ENCODE data around the gene EPHA5.

Gene EPHA5

GRCh38 chr4:65580551-65580950, 89.7 kb downstream of the EPHA5 start:
- Histone ChIP-seq H2AFZ (ENCODE audit: low read depth, low read length) (no peak overlapping the region), H3K9ac (ENCODE audit: low read depth, low read length) (no peak overlapping the region), H3K4me3 (ENCODE audit: low read depth in 1 of 2, low read length in 2 of 2) (no peak overlapping the region), H3K4me2 (ENCODE audit: insufficient read depth, low read length) (no peak overlapping the region), H3K4me1 (ENCODE audit: insufficient read depth, low read length) (0 out of 2 replicates have a peak, but pooled peaks cover 4% of the 10 kb centered on the region), H3K79me2 (ENCODE audit: insufficient read depth, low read length) (no peaks in the 10 kb centered on the region), H3K27me3 (ENCODE audit: insufficient read depth, low read length, poor library complexity) (no peaks in the 10 kb centered on the region), H3K9me3 (ENCODE audit: insufficient read depth, low read length, severe bottlenecking) (no peaks in the 10 kb centered on the region), H4K20me1 (ENCODE audit: insufficient read depth, low read length) (no peaks in the 10 kb centered on the region), H3K36me3 (ENCODE audit: insufficient read depth, low read length) (no peaks in the 10 kb centered on the region), H3K27ac (ENCODE audit: low read length) (no peak overlapping the region)
- DNase-seq: no peak
- no peak for ATAC-seq (ENCODE audit: insufficient read depth, low read depth)
- TF ChIP-seq EZH2 (IDR thresholded peaks at IDR 0.05; ENCODE audit: borderline replicate concordance, low read depth, low read length, severe bottlenecking): no peak
- peak; percentile 46 for TF ChIP-seq CTCF (IDR thresholded peaks at IDR 0.05; ENCODE audit: borderline replicate concordance, extremely low read depth, low read length, poor library complexity, severe bottlenecking)

DNA sequence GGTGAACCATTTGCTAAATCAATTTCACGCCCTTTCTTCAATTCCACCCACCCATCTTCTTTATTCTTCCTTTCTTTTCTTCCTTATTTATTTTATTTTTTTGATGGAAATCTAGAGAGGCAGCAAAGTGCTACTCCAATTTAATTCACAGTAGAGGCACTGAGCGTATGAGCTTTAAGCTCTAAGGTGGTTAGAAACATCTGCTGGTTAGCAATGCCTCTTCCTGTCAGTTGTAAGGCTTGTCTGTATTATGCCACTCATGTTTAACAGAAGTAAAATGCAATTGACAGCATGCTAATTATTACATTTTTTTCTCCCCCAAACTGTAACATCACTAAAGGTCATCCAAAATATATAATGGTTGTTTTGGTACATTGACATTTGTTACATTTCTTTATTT, 103.8 kb downstream of the EPHA5 start:
- Histone ChIP-seq H3K36me3 (ENCODE audit: insufficient read depth, low read length) (no peaks in the 10 kb centered on the region), H3K79me2 (ENCODE audit: insufficient read depth, low read length) (no peaks in the 10 kb centered on the region), H3K4me2 (ENCODE audit: insufficient read depth, low read length) (peak overlapping the region; percentile 47), H3K4me1 (ENCODE audit: insufficient read depth, low read length) (peaks cover 28% of the 10 kb centered on the region), H3K27me3 (ENCODE audit: insufficient read depth, low read length, poor library complexity) (no peaks in the 10 kb centered on the region), H2AFZ (ENCODE audit: low read depth, low read length) (peak overlapping the region; percentile 38), H3K27ac (ENCODE audit: low read length) (peak overlapping the region; percentile 75), H3K9me3 (ENCODE audit: insufficient read depth, low read length, severe bottlenecking) (no peaks in the 10 kb centered on the region), H3K9ac (ENCODE audit: low read depth, low read length) (peak overlapping the region; percentile 37; the same call in 1 of the 2 replicates), H3K4me3 (ENCODE audit: low read depth in 1 of 2, low read length in 2 of 2) (no peak overlapping the region), H4K20me1 (ENCODE audit: insufficient read depth, low read length) (no peaks in the 10 kb centered on the region)
- TF ChIP-seq CTCF (IDR thresholded peaks at IDR 0.05; ENCODE audit: borderline replicate concordance, extremely low read depth, low read length, poor library complexity, severe bottlenecking): peak; percentile 23
- no peak for TF ChIP-seq EZH2 (IDR thresholded peaks at IDR 0.05; ENCODE audit: borderline replicate concordance, low read depth, low read length, severe bottlenecking)
- ATAC-seq (ENCODE audit: insufficient read depth, low read depth) (peak; percentile 100), DNase-seq (peak; percentile 36)

DNA sequence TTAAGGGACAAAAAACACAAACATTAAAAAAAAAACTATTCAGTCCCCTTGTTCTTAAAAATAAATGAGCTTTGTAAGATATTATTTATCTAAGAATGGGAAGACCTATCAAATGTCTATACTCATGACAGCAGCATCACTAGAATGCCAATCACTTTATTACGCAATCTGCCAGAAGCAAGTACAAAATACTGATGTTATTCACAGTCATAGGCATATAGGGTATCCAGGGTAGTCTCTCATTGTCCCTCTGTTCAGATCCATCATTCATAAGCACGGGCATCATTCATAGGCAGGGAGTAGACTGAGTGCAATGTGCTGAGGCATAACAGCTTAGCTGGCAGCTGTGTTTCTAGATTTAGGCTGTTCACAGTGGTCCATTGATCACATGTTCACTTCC, 109.1 kb downstream of the EPHA5 start:
- Histone ChIP-seq H3K4me2 (ENCODE audit: insufficient read depth, low read length) (no peak overlapping the region), H3K79me2 (ENCODE audit: insufficient read depth, low read length) (no peaks in the 10 kb centered on the region), H3K4me1 (ENCODE audit: insufficient read depth, low read length) (peaks cover 8% of the 10 kb centered on the region), H3K36me3 (ENCODE audit: insufficient read depth, low read length) (no peaks in the 10 kb centered on the region), H3K27me3 (ENCODE audit: insufficient read depth, low read length, poor library complexity) (no peaks in the 10 kb centered on the region), H3K9ac (ENCODE audit: low read depth, low read length) (no peak overlapping the region), H2AFZ (ENCODE audit: low read depth, low read length) (no peak overlapping the region), H4K20me1 (ENCODE audit: insufficient read depth, low read length) (no peaks in the 10 kb centered on the region), H3K4me3 (ENCODE audit: low read depth in 1 of 2, low read length in 2 of 2) (no peak overlapping the region), H3K27ac (ENCODE audit: low read length) (no peak overlapping the region), H3K9me3 (ENCODE audit: insufficient read depth, low read length, severe bottlenecking) (no peaks in the 10 kb centered on the region)
- DNase-seq (no peak), ATAC-seq (ENCODE audit: insufficient read depth, low read depth) (no peak)
- TF ChIP-seq CTCF (IDR thresholded peaks at IDR 0.05; ENCODE audit: borderline replicate concordance, extremely low read depth, low read length, poor library complexity, severe bottlenecking) (no peak), EZH2 (IDR thresholded peaks at IDR 0.05; ENCODE audit: borderline replicate concordance, low read depth, low read length, severe bottlenecking) (no peak)

DNA sequence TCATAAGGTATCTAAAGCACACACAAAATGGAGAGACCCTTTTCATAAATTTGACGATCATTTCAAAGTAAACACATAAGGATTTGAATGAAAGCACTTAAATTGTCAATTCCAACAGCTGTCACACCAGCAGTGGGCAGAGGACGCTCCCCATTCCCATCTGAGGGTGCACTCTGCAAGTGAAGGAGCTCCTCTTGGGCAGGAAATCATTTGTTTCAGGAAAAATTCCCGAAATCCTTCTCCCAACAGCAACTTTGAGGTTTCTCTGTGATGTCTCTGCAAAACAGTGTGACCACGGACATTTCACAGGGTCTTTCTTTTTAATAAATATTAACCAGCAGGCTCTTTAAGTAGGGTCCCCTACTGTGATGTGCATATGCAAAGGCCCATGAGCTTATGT, 111.0 kb downstream of the EPHA5 start:
- no peak overlapping the region for H3K9ac ChIP-seq (ENCODE audit: low read depth, low read length)
- DNase-seq (no peak), ATAC-seq (ENCODE audit: insufficient read depth, low read depth) (no peak)
- H3K79me2 ChIP-seq (ENCODE audit: insufficient read depth, low read length): no peaks in the 10 kb centered on the region
- H3K9me3 ChIP-seq (ENCODE audit: insufficient read depth, low read length, severe bottlenecking): no peaks in the 10 kb centered on the region
- no peaks in the 10 kb centered on the region for H4K20me1 ChIP-seq (ENCODE audit: insufficient read depth, low read length)
- H3K27me3 ChIP-seq (ENCODE audit: insufficient read depth, low read length, poor library complexity): no peaks in the 10 kb centered on the region
- H3K4me2 ChIP-seq (ENCODE audit: insufficient read depth, low read length): no peak overlapping the region
- no peaks in the 10 kb centered on the region for H3K36me3 ChIP-seq (ENCODE audit: insufficient read depth, low read length)
- no peak overlapping the region for H3K4me3 ChIP-seq (ENCODE audit: low read depth in 1 of 2, low read length in 2 of 2)
- H3K27ac ChIP-seq (ENCODE audit: low read length): no peak overlapping the region
- no peak overlapping the region for H2AFZ ChIP-seq (ENCODE audit: low read depth, low read length)
- TF ChIP-seq CTCF (IDR thresholded peaks at IDR 0.05; ENCODE audit: borderline replicate concordance, extremely low read depth, low read length, poor library complexity, severe bottlenecking) (no peak), EZH2 (IDR thresholded peaks at IDR 0.05; ENCODE audit: borderline replicate concordance, low read depth, low read length, severe bottlenecking) (no peak)
- no peaks in the 10 kb centered on the region for H3K4me1 ChIP-seq (ENCODE audit: insufficient read depth, low read length)

All from DND-41 (cell line).